ENCODE data around the gene TNS1.

The TNS1 gene

GRCh38 chr2:217958884-217959225 lies 43.9 kb downstream of the TNS1 start:
- H3K4me1 ChIP-seq (ENCODE audit: insufficient read depth, low read length), result peaks cover 84% of the 10 kb centered on the region
- H3K9ac ChIP-seq (ENCODE audit: low read length), result no peak overlapping the region
- no peaks in the 10 kb centered on the region for H3K27me3 ChIP-seq (ENCODE audit: control insufficient read depth in 1 of 2, insufficient read depth in 2 of 2, low read length in 2 of 2)
- H3K36me3 ChIP-seq (ENCODE audit: insufficient read depth, low read length), result no peaks in the 10 kb centered on the region
- peak overlapping the region; percentile 91 for H3K27ac ChIP-seq (ENCODE audit: low read depth, low read length)
- no peaks in the 10 kb centered on the region for H3K9me3 ChIP-seq (ENCODE audit: low read length)
- H3K4me3 ChIP-seq (ENCODE audit: low read depth in 1 of 2, low read length in 2 of 2), result peak overlapping the region in 1 of 2 donors; percentile 3

GRCh38 chr2:217958206-217958883 lies 44.5 kb downstream of the TNS1 start:
- Histone ChIP-seq H3K9me3 (ENCODE audit: low read length) (no peaks in the 10 kb centered on the region), H3K27me3 (ENCODE audit: control insufficient read depth in 1 of 2, insufficient read depth in 2 of 2, low read length in 2 of 2) (no peaks in the 10 kb centered on the region), H3K4me3 (ENCODE audit: low read depth in 1 of 2, low read length in 2 of 2) (peak overlapping the region in 1 of 2 donors; percentile 3), H3K27ac (ENCODE audit: low read depth, low read length) (peak overlapping the region; percentile 91), H3K36me3 (ENCODE audit: insufficient read depth, low read length) (no peaks in the 10 kb centered on the region), H3K9ac (ENCODE audit: low read length) (no peak overlapping the region), H3K4me1 (ENCODE audit: insufficient read depth, low read length) (peaks cover 88% of the 10 kb centered on the region)

GRCh38 chr2:217956586-217957457 lies 46.0 kb downstream of the TNS1 start:
- Histone ChIP-seq H3K4me3 (ENCODE audit: low read depth in 1 of 2, low read length in 2 of 2) (peak overlapping the region; percentile 2 to 26), H3K27ac (ENCODE audit: low read depth, low read length) (peak overlapping the region; percentile 91), H3K9me3 (ENCODE audit: low read length) (no peaks in the 10 kb centered on the region), H3K36me3 (ENCODE audit: insufficient read depth, low read length) (no peaks in the 10 kb centered on the region), H3K27me3 (ENCODE audit: control insufficient read depth in 1 of 2, insufficient read depth in 2 of 2, low read length in 2 of 2) (no peaks in the 10 kb centered on the region), H3K4me1 (ENCODE audit: insufficient read depth, low read length) (peaks cover 95% of the 10 kb centered on the region), H3K9ac (ENCODE audit: low read length) (peak overlapping the region; percentile 85)

GRCh38 chr2:217955881-217956493 lies 46.8 kb downstream of the TNS1 start:
- no peaks in the 10 kb centered on the region for H3K27me3 ChIP-seq (ENCODE audit: control insufficient read depth in 1 of 2, insufficient read depth in 2 of 2, low read length in 2 of 2)
- no peak overlapping the region for H3K4me3 ChIP-seq (ENCODE audit: low read depth in 1 of 2, low read length in 2 of 2)
- H3K36me3 ChIP-seq (ENCODE audit: insufficient read depth, low read length), result no peaks in the 10 kb centered on the region
- H3K9me3 ChIP-seq (ENCODE audit: low read length), result no peaks in the 10 kb centered on the region
- H3K27ac ChIP-seq (ENCODE audit: low read depth, low read length), result peak overlapping the region; percentile 91
- peaks cover 95% of the 10 kb centered on the region for H3K4me1 ChIP-seq (ENCODE audit: insufficient read depth, low read length)
- H3K9ac ChIP-seq (ENCODE audit: low read length), result peak overlapping the region; percentile 24

GRCh38 chr2:217954971-217955740 lies 47.6 kb downstream of the TNS1 start:
- peak overlapping the region; percentile 91 for H3K27ac ChIP-seq (ENCODE audit: low read depth, low read length)
- H3K9me3 ChIP-seq (ENCODE audit: low read length), result no peaks in the 10 kb centered on the region
- H3K36me3 ChIP-seq (ENCODE audit: insufficient read depth, low read length), result no peaks in the 10 kb centered on the region
- H3K27me3 ChIP-seq (ENCODE audit: control insufficient read depth in 1 of 2, insufficient read depth in 2 of 2, low read length in 2 of 2), result no peaks in the 10 kb centered on the region
- peaks cover 95% of the 10 kb centered on the region for H3K4me1 ChIP-seq (ENCODE audit: insufficient read depth, low read length)
- peak overlapping the region in 1 of 2 donors; percentile 13 for H3K4me3 ChIP-seq (ENCODE audit: low read depth in 1 of 2, low read length in 2 of 2)
- H3K9ac ChIP-seq (ENCODE audit: low read length), result peak overlapping the region; percentile 24

GRCh38 chr2:217954469-217954868 lies 48.3 kb downstream of the TNS1 start:
- H3K27me3 ChIP-seq (ENCODE audit: control insufficient read depth in 1 of 2, insufficient read depth in 2 of 2, low read length in 2 of 2), result no peaks in the 10 kb centered on the region
- H3K27ac ChIP-seq (ENCODE audit: low read depth, low read length), result peak overlapping the region; percentile 91
- peaks cover 98% of the 10 kb centered on the region for H3K4me1 ChIP-seq (ENCODE audit: insufficient read depth, low read length)
- peak overlapping the region; percentile 24 for H3K9ac ChIP-seq (ENCODE audit: low read length)
- H3K9me3 ChIP-seq (ENCODE audit: low read length), result no peaks in the 10 kb centered on the region
- H3K36me3 ChIP-seq (ENCODE audit: insufficient read depth, low read length), result no peaks in the 10 kb centered on the region
- H3K4me3 ChIP-seq (ENCODE audit: low read depth in 1 of 2, low read length in 2 of 2), result no peak overlapping the region

GRCh38 chr2:217954051-217954450 lies 48.7 kb downstream of the TNS1 start:
- Histone ChIP-seq H3K4me1 (ENCODE audit: insufficient read depth, low read length) (peaks cover 98% of the 10 kb centered on the region), H3K9ac (ENCODE audit: low read length) (peak overlapping the region; percentile 24), H3K27ac (ENCODE audit: low read depth, low read length) (peak overlapping the region; percentile 91), H3K27me3 (ENCODE audit: control insufficient read depth in 1 of 2, insufficient read depth in 2 of 2, low read length in 2 of 2) (no peaks in the 10 kb centered on the region), H3K9me3 (ENCODE audit: low read length) (no peaks in the 10 kb centered on the region), H3K4me3 (ENCODE audit: low read depth in 1 of 2, low read length in 2 of 2) (peak overlapping the region in 1 of 2 donors; percentile 22), H3K36me3 (ENCODE audit: insufficient read depth, low read length) (no peaks in the 10 kb centered on the region)

GRCh38 chr2:217953531-217953932 lies 49.3 kb downstream of the TNS1 start:
- H3K9me3 ChIP-seq (ENCODE audit: low read length), result no peaks in the 10 kb centered on the region
- peak overlapping the region in 1 of 2 donors; percentile 22 for H3K4me3 ChIP-seq (ENCODE audit: low read depth in 1 of 2, low read length in 2 of 2)
- no peaks in the 10 kb centered on the region for H3K27me3 ChIP-seq (ENCODE audit: control insufficient read depth in 1 of 2, insufficient read depth in 2 of 2, low read length in 2 of 2)
- no peaks in the 10 kb centered on the region for H3K36me3 ChIP-seq (ENCODE audit: insufficient read depth, low read length)
- peaks cover 98% of the 10 kb centered on the region for H3K4me1 ChIP-seq (ENCODE audit: insufficient read depth, low read length)
- peak overlapping the region; percentile 91 for H3K27ac ChIP-seq (ENCODE audit: low read depth, low read length)
- peak overlapping the region; percentile 24 for H3K9ac ChIP-seq (ENCODE audit: low read length)

- no peak overlapping the region for H3K4me3 ChIP-seq (ENCODE audit: low read depth in 1 of 2, low read length in 2 of 2)
- no peaks in the 10 kb centered on the region for H3K9me3 ChIP-seq (ENCODE audit: low read length)
- no peaks in the 10 kb centered on the region for H3K36me3 ChIP-seq (ENCODE audit: insufficient read depth, low read length)
- peak overlapping the region; percentile 91 for H3K27ac ChIP-seq (ENCODE audit: low read depth, low read length)
- H3K4me1 ChIP-seq (ENCODE audit: insufficient read depth, low read length), result peaks cover 99% of the 10 kb centered on the region
- H3K9ac ChIP-seq (ENCODE audit: low read length), result no peak overlapping the region
- H3K27me3 ChIP-seq (ENCODE audit: control insufficient read depth in 1 of 2, insufficient read depth in 2 of 2, low read length in 2 of 2), result no peaks in the 10 kb centered on the region
Measured at GRCh38 chr2:217953011-217953481, 49.7 kb downstream of the TNS1 start.

GRCh38 chr2:217952409-217952808 lies 50.4 kb downstream of the TNS1 start:
- no peak overlapping the region for H3K4me3 ChIP-seq (ENCODE audit: low read depth in 1 of 2, low read length in 2 of 2)
- H3K9me3 ChIP-seq (ENCODE audit: low read length), result no peaks in the 10 kb centered on the region
- peak overlapping the region; percentile 91 for H3K27ac ChIP-seq (ENCODE audit: low read depth, low read length)
- no peaks in the 10 kb centered on the region for H3K36me3 ChIP-seq (ENCODE audit: insufficient read depth, low read length)
- no peak overlapping the region for H3K9ac ChIP-seq (ENCODE audit: low read length)
- no peaks in the 10 kb centered on the region for H3K27me3 ChIP-seq (ENCODE audit: control insufficient read depth in 1 of 2, insufficient read depth in 2 of 2, low read length in 2 of 2)
- peaks cover 100% of the 10 kb centered on the region for H3K4me1 ChIP-seq (ENCODE audit: insufficient read depth, low read length)
